ENCODE measurements around the gene HSH2D.
"Not testable (repeated sequence)": the region's sequence is repeated elsewhere in the genome, so short reads cannot be mapped to it uniquely, and the experiment has no call there.

Gene HSH2D

GRCh38 chr19:16098416-16098768 lies 45.1 kb upstream of the HSH2D start:
- peaks cover 57 to 81% of the 10 kb centered on the region in 2 experiments for H3K36me3 ChIP-seq (ENCODE audit: control insufficient read depth in 1 of 2, insufficient read depth in 2 of 2, low read length in 2 of 2)
- no peak overlapping the region for H4K8ac ChIP-seq (ENCODE audit: low read depth, low read length)
- H3K14ac ChIP-seq (ENCODE audit: low read length), result no peak overlapping the region
- no peak overlapping the region for H4K91ac ChIP-seq (ENCODE audit: low read depth, low read length)
- peaks cover 4% of the 10 kb centered on the region for H3K79me1 ChIP-seq (ENCODE audit: low read length)
- H3K18ac ChIP-seq (ENCODE audit: low read length), result no peak overlapping the region
- H3K79me2 ChIP-seq (ENCODE audit: control insufficient read depth, insufficient read depth, low read length, poor library complexity), result no peaks in the 10 kb centered on the region
- H3K4ac ChIP-seq (ENCODE audit: low read depth, low read length), result no peak overlapping the region
- H3K9ac ChIP-seq (ENCODE audit: low read length), result no peak overlapping the region
- H2BK12ac ChIP-seq (ENCODE audit: low read length), result no peak overlapping the region
- H3K4me2 ChIP-seq (ENCODE audit: low read length), result no peak overlapping the region
- H3K4me3 ChIP-seq (ENCODE audit: low read depth, low read length), result no peak overlapping the region
- no peak overlapping the region for H4K12ac ChIP-seq (ENCODE audit: low read depth, low read length)
- peak overlapping the region; percentile 60 for H3K27ac ChIP-seq (ENCODE audit: low read depth, low read length)
- peaks cover 17 to 31% of the 10 kb centered on the region in 2 experiments for H3K4me1 ChIP-seq (ENCODE audit: control insufficient read depth in 1 of 2, insufficient read depth in 2 of 2, low read length in 2 of 2)
- WGBS (ENCODE audit: extremely low coverage, insufficient coverage, insufficient read length), result no CpG with 5 or more reads among the region's 6 CpGs
- no peaks in the 10 kb centered on the region for H3K27me3 ChIP-seq (ENCODE audit: insufficient read depth, low read length)
- no peak overlapping the region for H2AK5ac ChIP-seq (ENCODE audit: low read length)
- no peak for DNase-seq
- no peak overlapping the region for H2BK120ac ChIP-seq (ENCODE audit: insufficient read depth, low read length, poor library complexity)
- no peak overlapping the region for H3K23ac ChIP-seq (ENCODE audit: low read length)
- no peaks in the 10 kb centered on the region for H3K9me3 ChIP-seq (ENCODE audit: insufficient read depth, low read depth, low read length)
- H2BK5ac ChIP-seq (ENCODE audit: low read depth, low read length, poor library complexity), result peak overlapping the region; percentile 23
- H2AFZ ChIP-seq (ENCODE audit: insufficient read depth, low read length, poor library complexity), result no peak overlapping the region

- Histone ChIP-seq H4K8ac (ENCODE audit: low read depth, low read length) (no peak overlapping the region), H3K14ac (ENCODE audit: low read length) (no peak overlapping the region)
- WGBS (ENCODE audit: extremely low coverage, insufficient coverage, insufficient read length), result no CpG with 5 or more reads among the region's 6 CpGs
Measured at GRCh38 chr19:16098821-16099220, 44.7 kb upstream of the HSH2D start.

GRCh38 chr19:16099314-16099965 lies 44.0 kb upstream of the HSH2D start:
- WGBS (ENCODE audit: extremely low coverage, insufficient coverage, insufficient read length), result no CpG with 5 or more reads among the region's 8 CpGs
- H3K4me2 ChIP-seq (ENCODE audit: low read length); H3K79me1 ChIP-seq (ENCODE audit: low read length): not testable (repeated sequence)

More at GRCh38 chr19:16098821-16099220, 44.7 kb upstream of the HSH2D start:
- H3K36me3 ChIP-seq (ENCODE audit: control insufficient read depth in 1 of 2, insufficient read depth in 2 of 2, low read length in 2 of 2), result peaks cover 57 to 81% of the 10 kb centered on the region in 2 experiments
- no peak overlapping the region for H3K18ac ChIP-seq (ENCODE audit: low read length)
- H3K9ac ChIP-seq (ENCODE audit: low read length), result no peak overlapping the region
- peaks cover 4% of the 10 kb centered on the region for H3K79me1 ChIP-seq (ENCODE audit: low read length)
- no peak overlapping the region for H3K4ac ChIP-seq (ENCODE audit: low read depth, low read length)
- H3K27me3 ChIP-seq (ENCODE audit: insufficient read depth, low read length), result no peaks in the 10 kb centered on the region
- H2BK12ac ChIP-seq (ENCODE audit: low read length), result no peak overlapping the region
- H3K79me2 ChIP-seq (ENCODE audit: control insufficient read depth, insufficient read depth, low read length, poor library complexity), result no peaks in the 10 kb centered on the region
- H3K23ac ChIP-seq (ENCODE audit: low read length), result no peak overlapping the region
- H3K27ac ChIP-seq (ENCODE audit: low read depth, low read length), result no peak overlapping the region
- H3K4me3 ChIP-seq (ENCODE audit: low read depth, low read length), result no peak overlapping the region
- no peak overlapping the region for H4K12ac ChIP-seq (ENCODE audit: low read depth, low read length)
- H2AK5ac ChIP-seq (ENCODE audit: low read length), result no peak overlapping the region
- H3K4me1 ChIP-seq (ENCODE audit: control insufficient read depth in 1 of 2, insufficient read depth in 2 of 2, low read length in 2 of 2), result peaks cover 17 to 29% of the 10 kb centered on the region in 2 experiments
- no peak overlapping the region for H2BK5ac ChIP-seq (ENCODE audit: low read depth, low read length, poor library complexity)
- no peaks in the 10 kb centered on the region for H3K9me3 ChIP-seq (ENCODE audit: insufficient read depth, low read depth, low read length)
- no peak overlapping the region for H2BK120ac ChIP-seq (ENCODE audit: insufficient read depth, low read length, poor library complexity)
- no peak overlapping the region for H4K91ac ChIP-seq (ENCODE audit: low read depth, low read length)
- no peak overlapping the region for H3K4me2 ChIP-seq (ENCODE audit: low read length)
- peak in 1 of 2 donors; percentile 59 for DNase-seq
- H2AFZ ChIP-seq (ENCODE audit: insufficient read depth, low read length, poor library complexity), result no peak overlapping the region

GRCh38 chr19:16100524-16100923 lies 43.0 kb upstream of the HSH2D start:
- Histone ChIP-seq H3K27ac (ENCODE audit: low read depth, low read length) (no peak overlapping the region), H3K14ac (ENCODE audit: low read length) (no peak overlapping the region), H2BK120ac (ENCODE audit: insufficient read depth, low read length, poor library complexity) (no peak overlapping the region), H3K4me2 (ENCODE audit: low read length) (no peak overlapping the region), H3K4me1 (ENCODE audit: control insufficient read depth in 1 of 2, insufficient read depth in 2 of 2, low read length in 2 of 2) (peaks cover 12 to 21% of the 10 kb centered on the region in 2 experiments), H2AK5ac (ENCODE audit: low read length) (no peak overlapping the region), H2BK12ac (ENCODE audit: low read length) (no peak overlapping the region), H3K9ac (ENCODE audit: low read length) (no peak overlapping the region), H3K79me1 (ENCODE audit: low read length) (peaks cover 4% of the 10 kb centered on the region), H3K79me2 (ENCODE audit: control insufficient read depth, insufficient read depth, low read length, poor library complexity) (no peaks in the 10 kb centered on the region), H3K4ac (ENCODE audit: low read depth, low read length) (no peak overlapping the region), H2AFZ (ENCODE audit: insufficient read depth, low read length, poor library complexity) (no peak overlapping the region), H3K36me3 (ENCODE audit: control insufficient read depth in 1 of 2, insufficient read depth in 2 of 2, low read length in 2 of 2) (peaks cover 45 to 67% of the 10 kb centered on the region in 2 experiments), H3K4me3 (ENCODE audit: low read depth, low read length) (no peak overlapping the region), H4K91ac (ENCODE audit: low read depth, low read length) (no peak overlapping the region), H2BK5ac (ENCODE audit: low read depth, low read length, poor library complexity) (no peak overlapping the region), H3K27me3 (ENCODE audit: insufficient read depth, low read length) (no peaks in the 10 kb centered on the region), H3K23ac (ENCODE audit: low read length) (no peak overlapping the region), H3K9me3 (ENCODE audit: insufficient read depth, low read depth, low read length) (no peaks in the 10 kb centered on the region), H4K12ac (ENCODE audit: low read depth, low read length) (no peak overlapping the region), H3K18ac (ENCODE audit: low read length) (no peak overlapping the region), H4K8ac (ENCODE audit: low read depth, low read length) (no peak overlapping the region)
- no peak for DNase-seq
- no CpG with 5 or more reads among the region's 4 CpGs for WGBS (ENCODE audit: extremely low coverage, insufficient coverage, insufficient read length)

More at GRCh38 chr19:16099314-16099965, 44.0 kb upstream of the HSH2D start:
- not testable (repeated sequence) for H3K14ac ChIP-seq (ENCODE audit: low read length); H3K4me3 ChIP-seq (ENCODE audit: low read depth, low read length); H2BK120ac ChIP-seq (ENCODE audit: insufficient read depth, low read length, poor library complexity); H2BK12ac ChIP-seq (ENCODE audit: low read length); H3K27me3 ChIP-seq (ENCODE audit: insufficient read depth, low read length); H2AK5ac ChIP-seq (ENCODE audit: low read length); H3K79me2 ChIP-seq (ENCODE audit: control insufficient read depth, insufficient read depth, low read length, poor library complexity); H3K9me3 ChIP-seq (ENCODE audit: insufficient read depth, low read depth, low read length); H2AFZ ChIP-seq (ENCODE audit: insufficient read depth, low read length, poor library complexity); H3K9ac ChIP-seq (ENCODE audit: low read length); H3K23ac ChIP-seq (ENCODE audit: low read length); H4K12ac ChIP-seq (ENCODE audit: low read depth, low read length); H3K27ac ChIP-seq (ENCODE audit: low read depth, low read length); H3K4ac ChIP-seq (ENCODE audit: low read depth, low read length); H4K91ac ChIP-seq (ENCODE audit: low read depth, low read length); H2BK5ac ChIP-seq (ENCODE audit: low read depth, low read length, poor library complexity); DNase-seq; H3K18ac ChIP-seq (ENCODE audit: low read length); H4K8ac ChIP-seq (ENCODE audit: low read depth, low read length)
- Histone ChIP-seq H3K4me1 (ENCODE audit: control insufficient read depth in 1 of 2, insufficient read depth in 2 of 2, low read length in 2 of 2) (peaks cover 15 to 29% of the 10 kb centered on the region in 2 experiments), H3K36me3 (ENCODE audit: control insufficient read depth in 1 of 2, insufficient read depth in 2 of 2, low read length in 2 of 2) (peaks cover 53 to 77% of the 10 kb centered on the region in 2 experiments)
